Measurements from ENCODE around the gene SHROOM3.
"Not testable (repeated sequence)": the region's sequence is repeated elsewhere in the genome, so short reads cannot be mapped to it uniquely, and the experiment has no call there.

Gene SHROOM3

DNA sequence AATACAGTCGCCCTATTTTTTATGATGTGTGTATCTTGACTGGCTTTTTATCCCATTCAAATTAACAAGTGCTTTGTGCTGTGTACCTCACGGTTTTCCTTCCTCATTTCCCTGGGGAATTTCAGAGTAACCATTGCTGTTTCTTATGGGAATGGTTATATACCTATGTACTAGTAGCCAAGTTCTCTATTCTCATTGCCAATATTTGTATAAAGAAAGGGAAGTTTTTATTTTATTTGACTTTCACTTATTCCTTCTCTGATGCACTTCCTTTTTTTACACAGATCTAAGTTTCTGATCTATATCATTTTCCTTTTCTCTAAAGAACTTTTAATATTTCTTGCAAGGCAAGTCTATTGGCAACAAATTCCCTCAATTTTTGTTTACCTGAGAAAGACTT, 281.6 kb downstream of the SHROOM3 start:
- DNase-seq (ENCODE audit: low read depth in 3 of 3, low spot score in 1 of 3) = no peak

DNA sequence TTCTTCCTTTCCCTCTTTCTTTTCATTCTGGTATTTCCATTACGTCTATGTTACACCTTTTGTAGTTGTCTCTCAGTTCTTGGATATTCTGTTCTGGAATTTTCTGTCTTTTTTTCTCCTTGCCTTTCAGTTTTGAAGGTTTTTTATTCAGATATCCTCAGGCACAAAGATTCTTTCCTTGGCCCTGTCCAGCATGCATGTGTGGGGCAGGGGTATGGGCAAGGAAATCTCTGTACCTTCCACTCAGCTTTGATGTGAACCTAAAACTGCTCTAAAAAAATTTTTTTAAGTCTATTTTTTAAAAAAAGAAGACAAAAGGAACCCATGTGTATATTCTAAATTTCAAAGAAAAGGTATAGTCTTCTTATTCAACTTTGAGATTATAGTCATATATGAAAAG, 282.4 kb downstream of the SHROOM3 start:
- DNase-seq (ENCODE audit: low read depth in 3 of 3, low spot score in 1 of 3) = no peak

DNA sequence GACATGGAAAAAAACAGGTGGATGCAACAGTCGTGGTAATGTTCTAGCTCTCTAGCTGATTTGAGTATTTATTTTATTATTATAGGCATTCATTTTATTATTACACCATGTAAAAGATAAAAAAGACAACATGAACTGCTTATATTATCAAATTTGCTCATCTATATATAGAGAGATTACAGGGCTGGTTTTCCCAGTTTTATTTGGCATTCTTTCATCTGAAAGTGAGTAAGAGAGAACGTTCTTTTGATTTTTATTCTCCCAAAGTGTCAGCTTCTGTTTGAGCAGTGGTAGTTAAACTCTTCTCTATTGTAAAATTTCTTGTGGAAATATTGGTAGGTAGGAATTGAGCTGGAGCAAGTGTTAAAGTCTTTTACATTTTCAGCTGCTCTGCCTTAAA, 283.0 kb downstream of the SHROOM3 start:
- no peak for DNase-seq (ENCODE audit: low read depth in 3 of 3, low spot score in 1 of 3)

DNA sequence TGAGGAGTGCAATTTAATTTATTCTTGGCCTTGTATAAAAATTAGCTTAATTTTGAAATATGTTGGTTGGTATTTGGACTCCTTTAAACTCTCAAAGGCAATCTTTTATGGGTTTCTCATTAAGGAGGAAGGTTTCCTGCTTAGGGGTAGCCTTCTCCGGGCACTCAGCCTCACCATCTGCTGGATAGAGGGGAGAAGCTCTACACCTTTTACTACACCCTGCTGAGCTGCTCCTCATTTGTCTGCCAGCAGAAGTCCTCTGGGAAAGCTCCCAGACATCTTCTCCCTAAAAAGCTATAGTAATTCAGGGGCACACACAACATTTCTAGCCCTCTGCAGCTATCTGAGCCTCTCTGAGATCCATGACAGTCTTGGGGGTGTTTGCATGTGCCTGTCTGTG, 283.8 kb downstream of the SHROOM3 start:
- DNase-seq (ENCODE audit: low read depth in 3 of 3, low spot score in 1 of 3) = no peak

DNA sequence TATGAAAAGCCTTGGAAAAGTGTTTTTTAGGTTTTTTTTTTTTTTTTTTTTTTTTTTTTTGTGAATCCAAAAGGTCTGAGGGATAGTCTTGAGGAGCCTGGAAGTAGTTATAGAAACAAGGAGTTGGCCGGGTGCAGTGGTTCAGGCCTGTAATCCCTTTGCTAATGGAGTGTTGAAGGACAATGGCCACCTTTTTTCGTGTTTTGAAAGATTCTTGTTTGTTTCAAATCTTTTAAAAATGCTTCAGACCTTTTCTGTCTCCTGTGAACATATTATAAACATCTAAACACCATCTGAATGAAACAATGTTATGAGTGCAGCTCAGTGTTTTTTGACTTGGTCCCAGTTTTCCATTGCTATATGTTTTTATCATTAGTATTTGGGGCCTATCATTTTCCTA, 285.1 kb downstream of the SHROOM3 start:
- DNase-seq (ENCODE audit: low read depth in 3 of 3, low spot score in 1 of 3) = no peak

DNA sequence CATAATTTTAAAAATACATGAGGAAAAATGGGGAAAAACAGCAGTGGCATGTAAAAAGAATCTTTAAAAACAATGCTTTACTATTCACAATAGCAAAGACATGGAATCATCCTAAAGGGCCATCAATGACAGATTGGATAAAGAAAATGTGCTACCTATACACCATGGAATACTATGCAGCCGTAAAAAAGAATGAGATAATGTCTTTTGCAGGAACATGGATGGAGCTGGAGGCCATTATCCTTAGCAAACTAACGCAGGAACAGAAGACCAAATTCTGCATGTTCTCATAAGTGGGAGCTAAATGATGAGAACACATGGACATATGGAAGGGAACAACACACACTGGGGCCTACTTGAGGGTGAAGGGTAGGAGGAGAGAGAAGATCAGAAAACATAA, 287.1 kb downstream of the SHROOM3 start:
- not testable (repeated sequence) for DNase-seq (ENCODE audit: low read depth in 3 of 3, low spot score in 1 of 3)

DNA sequence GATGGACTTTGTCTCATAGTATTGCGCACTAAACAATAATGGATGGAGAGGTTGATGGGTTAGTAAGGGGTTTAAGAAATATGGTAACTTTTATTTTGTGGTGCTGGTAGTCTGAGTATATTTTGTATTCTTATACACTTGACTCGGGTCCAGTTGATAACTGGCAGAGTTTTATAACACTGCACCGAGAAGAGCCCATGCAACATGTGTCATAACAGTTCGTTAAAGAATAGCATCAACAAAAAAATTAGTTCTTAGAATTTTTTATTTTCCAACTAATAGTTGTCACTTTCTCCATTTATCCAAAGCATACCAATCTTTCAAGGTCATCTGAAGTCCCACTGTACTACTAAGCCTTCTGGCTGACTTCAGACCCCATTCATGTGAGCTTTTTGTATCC, 287.8 kb downstream of the SHROOM3 start:
- DNase-seq (ENCODE audit: low read depth in 3 of 3, low spot score in 1 of 3) = no peak

DNA sequence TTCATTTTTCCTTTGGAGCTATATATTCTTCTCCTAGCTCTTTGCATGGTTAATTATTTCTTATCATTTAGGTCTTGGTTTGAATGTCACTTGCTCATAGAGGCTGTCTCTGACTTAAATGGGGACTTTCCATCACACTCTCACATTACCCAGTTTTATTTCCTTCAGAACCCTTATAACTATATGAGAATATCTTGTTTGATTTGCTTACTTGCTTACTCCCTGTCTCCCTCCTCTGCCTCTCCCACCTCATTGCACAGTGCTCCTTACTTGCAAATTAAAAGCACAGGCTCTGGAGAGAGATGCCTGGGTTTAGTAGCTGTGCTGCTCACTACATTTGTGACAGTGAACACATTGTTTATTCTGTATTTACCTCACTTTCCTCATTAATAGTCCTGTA, 288.3 kb downstream of the SHROOM3 start:
- DNase-seq (ENCODE audit: low read depth in 3 of 3, low spot score in 1 of 3) = no peak

DNA sequence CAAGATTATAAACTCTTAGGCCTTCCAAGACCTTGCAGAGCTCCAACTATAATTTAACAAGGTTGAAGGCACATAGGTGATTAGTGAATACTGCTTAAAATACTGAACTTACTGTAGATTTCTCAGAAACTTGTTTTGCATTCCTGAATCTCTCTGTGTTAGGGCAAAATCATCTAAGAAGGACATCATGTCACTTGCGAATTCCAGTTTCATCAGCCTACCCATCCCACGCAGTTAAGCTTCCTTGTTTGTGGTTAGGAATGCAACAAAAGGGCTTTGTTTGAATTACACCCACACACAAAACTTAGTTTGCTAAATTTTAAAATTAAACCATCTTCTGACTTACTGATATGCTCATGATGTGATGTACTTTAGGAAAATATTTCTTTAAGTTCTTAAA, 288.9 kb downstream of the SHROOM3 start:
- no peak for DNase-seq (ENCODE audit: low read depth in 3 of 3, low spot score in 1 of 3)

DNA sequence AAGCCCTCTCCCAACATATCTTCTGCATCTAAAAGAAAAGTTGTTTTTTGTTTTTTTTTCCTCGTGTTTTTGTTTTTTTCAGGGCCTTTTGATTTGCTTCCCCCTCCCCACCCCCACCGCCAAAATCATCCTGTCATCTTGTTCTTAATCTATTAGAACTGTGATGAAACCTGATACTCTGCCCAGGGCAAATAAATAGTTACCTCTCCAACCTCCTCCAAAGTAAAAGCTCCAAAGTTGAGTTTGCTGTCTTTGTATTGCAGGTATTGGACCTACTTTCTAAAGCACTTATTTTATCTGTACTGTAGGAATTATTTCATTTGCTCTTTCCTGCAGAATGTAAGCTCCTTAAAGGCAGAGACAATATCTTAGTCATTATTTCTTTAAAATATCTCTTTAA, 290.0 kb downstream of the SHROOM3 start:
- DNase-seq (ENCODE audit: low read depth in 3 of 3, low spot score in 1 of 3) = no peak

DNA sequence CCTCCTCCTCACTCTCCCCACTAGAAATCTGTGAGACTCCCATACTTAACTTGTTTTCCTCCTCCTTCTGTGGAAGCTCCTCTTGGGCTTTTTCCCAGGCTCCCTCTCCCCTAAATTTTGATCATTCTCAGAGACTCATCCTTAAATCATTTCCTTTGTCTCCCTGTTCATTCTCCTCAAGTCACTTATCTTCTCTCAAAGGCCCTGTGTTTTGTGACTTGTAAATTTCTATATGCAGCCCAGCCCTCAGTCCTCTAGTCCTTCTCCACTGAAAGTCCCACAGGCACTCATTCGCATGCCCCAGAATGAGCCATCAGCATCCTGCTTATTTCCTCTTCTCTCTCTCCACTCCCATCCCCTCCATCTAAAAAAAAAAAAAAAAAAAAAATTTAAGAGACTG, 291.1 kb downstream of the SHROOM3 start:
- no peak for DNase-seq (ENCODE audit: low read depth in 3 of 3, low spot score in 1 of 3)

DNA sequence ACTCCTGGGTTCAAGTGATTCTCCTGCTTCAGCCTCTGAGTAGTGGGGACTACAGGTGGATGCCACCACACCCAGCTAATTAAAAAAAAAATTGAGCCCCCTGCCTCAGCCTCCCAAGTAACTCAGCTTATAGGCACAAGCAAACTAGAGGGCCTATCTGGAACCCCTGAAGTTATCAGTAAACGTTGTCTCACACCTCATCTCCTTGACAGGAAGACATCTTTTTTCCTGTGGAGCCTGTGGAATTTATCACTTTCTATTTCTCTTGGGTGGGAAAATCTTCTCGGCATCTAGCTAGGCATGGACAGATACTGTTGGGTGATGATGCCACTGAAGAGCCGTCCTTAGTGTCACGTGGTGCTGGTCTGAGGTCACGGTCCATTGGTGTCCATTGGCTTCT, 291.6 kb downstream of the SHROOM3 start:
- DNase-seq (ENCODE audit: low read depth in 3 of 3, low spot score in 1 of 3) = no peak

DNA sequence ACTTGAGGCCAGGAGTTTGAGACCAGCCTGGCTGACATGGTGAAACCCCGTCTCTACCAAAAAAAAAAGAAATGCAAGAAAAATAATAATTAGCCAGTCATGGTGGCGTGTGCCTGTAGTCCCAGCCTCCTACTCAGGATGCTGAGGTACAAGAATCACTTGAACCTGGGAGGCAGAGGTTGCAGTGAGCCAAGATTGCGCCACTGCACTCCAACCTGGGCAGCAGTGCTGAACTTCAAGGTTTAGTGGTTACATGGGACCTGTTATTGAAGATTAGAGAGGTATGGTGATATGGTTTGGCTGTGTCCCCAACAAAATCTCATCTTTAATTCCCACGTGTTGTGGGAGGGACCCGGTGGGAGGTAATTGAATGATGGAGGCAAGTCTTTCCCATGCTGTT, 292.9 kb downstream of the SHROOM3 start:
- not testable (repeated sequence) for DNase-seq (ENCODE audit: low read depth in 3 of 3, low spot score in 1 of 3)

DNA sequence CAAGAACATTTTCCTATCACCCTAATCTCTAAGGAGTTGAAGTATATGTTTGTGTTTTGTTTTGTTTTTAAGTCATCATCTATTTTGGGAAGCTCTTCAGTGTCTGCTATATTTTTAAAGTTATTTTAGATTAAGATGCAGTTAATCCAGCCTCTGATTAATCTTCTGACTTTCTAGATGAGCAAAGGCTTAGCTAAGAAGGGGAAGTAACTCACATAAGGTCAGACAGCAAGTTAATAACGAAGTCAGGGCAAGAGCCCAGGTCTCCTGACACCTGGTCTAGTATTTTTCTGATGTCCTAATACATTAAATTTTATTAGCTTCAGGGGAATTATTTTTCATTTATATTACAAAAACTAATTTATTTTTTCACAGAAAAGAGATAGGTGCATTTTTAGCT, 294.4 kb downstream of the SHROOM3 start:
- DNase-seq (ENCODE audit: low read depth in 3 of 3, low spot score in 1 of 3) = no peak

DNA sequence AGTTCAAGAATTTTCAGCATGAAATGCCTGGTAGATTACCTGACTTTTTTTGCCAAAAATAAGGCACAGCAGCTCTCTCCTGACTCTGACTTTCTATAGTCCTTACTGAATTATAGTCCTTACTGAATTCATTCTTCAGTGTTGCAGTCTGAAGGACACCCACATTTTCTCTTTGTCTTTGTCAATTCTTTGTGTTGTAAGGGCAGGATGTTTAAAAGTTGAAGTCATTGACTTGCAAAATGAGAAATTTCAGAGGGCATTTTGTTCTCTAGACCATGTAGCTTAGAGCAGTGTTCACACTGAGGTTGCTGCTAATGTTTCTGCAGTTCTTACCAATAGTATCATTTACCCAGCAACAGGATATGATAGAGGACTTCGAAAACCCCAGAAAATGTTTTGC, 295.0 kb downstream of the SHROOM3 start:
- DNase-seq (ENCODE audit: low read depth in 3 of 3, low spot score in 1 of 3) = no peak

DNA sequence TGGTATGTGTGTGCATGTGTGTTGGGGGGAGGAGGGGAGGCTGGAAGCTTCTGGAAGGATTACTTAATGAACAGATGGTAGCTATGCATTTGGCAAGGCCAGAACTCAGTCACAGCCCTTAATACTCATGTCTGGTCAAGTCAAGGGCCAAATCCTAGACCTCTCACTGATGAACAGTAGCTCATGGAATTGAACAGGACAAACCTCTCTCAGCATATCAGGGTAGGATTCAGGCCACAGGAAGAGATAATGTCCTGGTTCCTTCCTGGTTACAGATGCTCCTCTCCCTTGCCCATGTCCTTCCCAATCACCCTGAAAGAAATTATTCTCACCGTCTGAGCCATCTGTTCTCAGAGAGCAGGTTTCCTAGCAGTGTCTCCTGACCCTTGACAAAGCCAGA, 297.2 kb downstream of the SHROOM3 start:
- DNase-seq (ENCODE audit: low read depth in 3 of 3, low spot score in 1 of 3) = no peak

DNA sequence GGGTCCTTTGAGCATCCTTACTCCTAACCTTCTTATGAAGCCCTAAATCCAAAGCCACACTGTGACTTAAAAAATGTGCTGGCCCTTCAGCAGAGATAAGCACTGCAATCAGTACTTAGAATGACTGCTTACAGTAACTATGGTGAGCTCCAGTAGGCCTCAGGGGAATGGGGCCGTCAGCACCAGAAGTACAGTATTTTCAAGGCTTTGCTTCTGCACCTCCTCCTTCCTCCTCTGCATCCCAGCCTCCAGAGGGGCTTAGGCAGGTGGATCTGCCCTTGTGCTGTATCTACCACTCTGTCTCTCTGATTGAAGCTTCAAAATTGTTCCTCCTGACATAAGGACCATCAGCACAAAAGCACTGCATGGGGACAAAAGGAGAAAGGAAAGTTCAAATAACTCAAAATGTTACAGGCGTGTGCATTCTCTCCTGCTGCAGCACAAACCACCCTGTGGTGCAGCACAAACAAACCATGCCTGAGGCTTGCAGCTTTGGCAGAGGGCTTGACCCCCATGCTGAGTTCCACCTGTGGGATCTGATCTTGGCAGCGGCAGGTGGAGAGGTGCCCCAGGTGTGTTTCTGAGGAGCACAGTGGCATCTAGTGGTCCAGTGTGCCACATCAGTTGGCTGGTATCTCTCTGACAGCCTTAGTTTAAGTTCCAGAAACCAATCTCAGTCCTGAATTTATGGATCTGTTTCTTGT, 298.2 kb downstream of the SHROOM3 start:
- DNase-seq (ENCODE audit: low read depth in 3 of 3, low spot score in 1 of 3) = no peak

DNA sequence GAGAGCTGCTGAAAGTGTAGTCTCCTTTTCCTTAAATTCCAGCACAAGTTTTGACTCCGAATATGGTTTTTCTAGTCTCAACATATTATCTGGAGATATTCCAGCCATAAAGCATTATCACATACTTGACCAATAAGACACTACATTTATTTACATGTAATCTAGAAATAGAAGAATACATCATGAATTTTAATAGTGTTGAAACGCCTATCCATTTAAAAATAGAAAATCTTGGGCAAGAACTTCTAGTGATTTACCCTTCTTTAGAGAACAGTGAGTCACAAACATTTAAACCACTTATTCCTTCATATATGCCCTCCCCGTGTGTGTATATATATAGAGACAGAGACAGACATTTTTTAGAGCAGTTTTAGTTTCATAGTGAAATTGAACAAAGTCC, 301.4 kb downstream of the SHROOM3 start:
- no peak for DNase-seq (ENCODE audit: low read depth in 3 of 3, low spot score in 1 of 3)

DNA sequence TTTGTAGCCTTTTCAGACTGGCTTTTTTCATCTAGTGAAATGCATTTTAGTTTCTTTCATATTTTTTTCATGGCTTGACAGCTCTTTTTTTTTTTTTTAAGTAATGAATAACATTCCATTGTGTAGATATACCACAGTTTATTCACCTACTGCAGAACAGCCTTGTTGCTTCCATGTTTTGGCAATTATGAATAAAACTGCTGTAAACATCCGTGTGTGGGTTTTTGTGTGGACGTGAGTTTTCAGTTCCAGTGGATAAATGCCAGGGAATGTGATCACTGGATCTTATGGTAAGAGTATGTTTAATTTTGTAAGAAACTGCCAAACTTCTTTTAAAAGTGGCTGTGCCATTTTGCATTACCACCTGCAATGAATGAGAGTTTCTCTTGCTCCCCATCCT, 302.2 kb downstream of the SHROOM3 start:
- DNase-seq (ENCODE audit: low read depth in 3 of 3, low spot score in 1 of 3) = no peak

DNA sequence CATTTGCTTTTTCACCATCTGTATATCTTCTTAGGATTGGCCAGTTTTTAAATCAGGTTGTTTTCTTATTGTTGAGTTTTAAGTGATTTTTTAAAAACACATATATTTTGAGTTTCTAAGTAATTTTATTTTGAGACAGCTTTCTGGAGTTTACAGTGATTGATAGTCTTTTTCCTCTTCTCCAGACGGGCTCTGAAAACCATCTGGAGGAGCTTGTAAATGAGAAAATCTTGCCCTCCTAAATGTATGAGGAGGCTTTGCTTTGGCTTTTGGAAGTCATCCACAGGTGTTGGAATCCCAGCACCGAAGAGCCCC, 302.7 kb downstream of the SHROOM3 start:
- DNase-seq (ENCODE audit: low read depth in 3 of 3, low spot score in 1 of 3) = no peak

DNA sequence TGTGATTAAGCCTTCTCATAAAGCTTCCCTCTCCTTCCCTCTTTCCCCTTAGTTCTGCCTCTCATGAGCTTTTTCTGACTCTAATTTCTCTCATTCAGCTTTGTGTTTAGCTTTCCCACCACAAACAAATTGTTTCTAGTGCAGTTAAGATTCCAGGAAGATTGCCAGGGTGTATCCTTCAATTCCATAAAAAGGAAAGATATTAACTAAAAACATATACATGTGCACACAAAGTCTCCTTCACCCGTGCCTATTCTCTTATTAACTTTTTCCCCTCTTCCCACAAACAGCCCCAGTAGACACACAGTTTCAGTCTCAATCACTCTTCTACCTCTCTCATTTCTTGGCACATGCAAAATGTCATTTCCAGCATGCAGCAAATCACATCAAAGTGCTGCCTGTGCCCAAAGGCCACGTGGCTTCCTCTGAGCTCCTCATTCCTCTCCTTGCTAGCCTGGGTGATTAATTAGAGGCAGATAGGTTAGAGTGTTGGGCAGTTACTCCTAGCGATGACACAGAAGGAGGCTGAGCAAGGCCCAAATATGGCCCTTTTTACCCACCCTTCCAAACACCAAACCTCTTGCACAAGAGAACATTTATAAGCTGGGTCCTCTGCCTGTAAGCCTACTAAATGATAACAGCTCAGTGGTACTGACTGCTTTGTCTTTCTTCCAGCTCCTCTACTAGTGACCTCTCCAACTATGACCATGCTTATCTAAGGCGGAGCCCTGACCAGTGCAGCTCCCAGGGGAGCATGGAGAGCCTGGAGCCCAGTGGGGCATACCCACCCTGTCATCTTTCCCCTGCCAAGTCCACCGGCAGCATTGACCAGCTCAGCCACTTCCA, 303.3 kb downstream of the SHROOM3 start:
- no peak for DNase-seq (ENCODE audit: low read depth in 3 of 3, low spot score in 1 of 3)

DNA sequence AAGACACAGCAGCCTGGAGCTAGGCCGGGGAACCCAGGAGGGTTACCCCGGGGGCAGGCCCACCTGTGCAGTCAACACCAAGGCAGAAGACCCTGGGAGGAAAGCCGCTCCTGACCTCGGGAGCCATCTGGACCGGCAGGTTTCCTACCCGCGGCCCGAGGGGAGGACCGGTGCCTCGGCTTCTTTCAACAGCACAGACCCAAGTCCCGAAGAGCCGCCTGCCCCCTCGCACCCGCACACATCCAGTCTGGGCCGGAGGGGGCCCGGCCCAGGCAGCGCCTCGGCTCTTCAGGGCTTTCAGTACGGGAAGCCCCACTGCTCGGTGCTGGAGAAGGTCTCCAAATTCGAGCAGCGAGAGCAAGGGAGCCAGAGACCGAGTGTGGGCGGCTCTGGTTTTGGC, 305.2 kb downstream of the SHROOM3 start:
- DNase-seq (ENCODE audit: low read depth in 3 of 3, low spot score in 1 of 3) = no peak

Data from stimulated activated CD4-positive, alpha-beta T cell treated with anti-CD3 and anti-CD28 coated beads, TNF-alpha, amount 100 ng/mL, for 1 hour (primary cell).